GM21737 (cell line): ENCODE data around the gene BPIFB6.

Source experiments
- ATAC-seq: cut with Tn5 transposase; IDR thresholded peaks from one replicate; pipeline ENCODE4 v1.9.1; 2021; ENCODE audit warnings: mild to moderate bottlenecking, moderate library complexity; ENCODE audit not compliant: unreplicated experiment

BPIFB6 gene

GRCh38 chr20:33059741-33060390 is 28.4 kb downstream of the BPIFB6 start:
- no peak for ATAC-seq

DNA sequence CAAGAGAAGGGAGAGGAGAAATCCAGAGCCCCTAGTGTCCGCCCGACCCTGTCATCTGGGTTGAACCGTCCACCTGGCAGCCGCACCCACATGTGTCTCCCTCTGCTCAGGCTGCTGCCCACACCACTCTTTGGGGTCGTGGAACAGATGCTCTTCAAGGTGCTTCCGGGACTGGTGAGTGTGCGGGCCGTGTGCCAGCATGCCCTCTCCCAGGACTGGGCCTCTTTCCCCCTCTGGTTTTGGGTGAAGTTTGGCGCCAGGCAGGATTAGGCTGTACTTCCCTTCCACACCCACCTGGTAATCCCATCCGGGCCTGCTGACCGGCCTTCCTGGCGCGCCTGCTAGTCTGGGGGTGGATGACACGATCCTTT is 30.2 kb downstream of the BPIFB6 start:
- ATAC-seq = no peak

- ATAC-seq = no peak
These were observed 30.8 kb downstream of the BPIFB6 start for GRCh38 chr20:33062105-33062824.

DNA sequence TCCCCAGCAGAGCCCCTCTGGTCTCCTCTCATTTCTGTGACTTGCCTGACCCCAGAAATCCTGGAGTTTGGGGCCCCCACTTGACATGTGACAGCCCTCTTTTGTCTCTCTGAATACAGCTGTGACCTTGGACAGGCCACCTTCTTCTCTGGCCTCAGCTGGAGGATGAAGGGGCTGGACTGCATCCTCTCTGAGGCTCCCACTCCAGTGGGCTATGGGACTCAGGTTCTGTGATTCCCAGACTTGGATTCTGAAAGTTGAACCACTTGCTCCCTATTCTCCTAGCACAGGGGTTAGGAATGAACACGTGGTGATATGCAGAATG is 31.3 kb downstream of the BPIFB6 start:
- no peak for ATAC-seq

DNA sequence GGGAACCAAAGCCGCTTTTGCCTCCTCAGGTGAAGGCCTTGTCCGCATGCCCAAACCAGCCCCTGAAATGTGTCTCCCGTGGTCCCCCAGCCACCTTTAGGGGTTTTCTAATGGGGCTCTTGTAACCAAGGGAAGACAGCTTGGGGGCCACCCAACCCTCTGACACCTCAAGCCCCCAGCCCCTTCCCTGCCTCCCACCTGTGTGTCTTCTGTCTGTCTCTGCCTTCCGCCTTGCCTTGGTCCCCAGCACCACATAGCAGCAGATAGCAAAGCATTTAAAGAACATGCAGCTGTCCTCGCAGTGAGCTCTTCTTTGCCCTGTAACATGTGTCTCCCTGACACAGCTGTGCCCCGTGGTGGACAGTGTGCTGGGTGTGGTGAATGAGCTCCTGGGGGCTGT is 31.8 kb downstream of the BPIFB6 start:
- ATAC-seq = no peak

DNA sequence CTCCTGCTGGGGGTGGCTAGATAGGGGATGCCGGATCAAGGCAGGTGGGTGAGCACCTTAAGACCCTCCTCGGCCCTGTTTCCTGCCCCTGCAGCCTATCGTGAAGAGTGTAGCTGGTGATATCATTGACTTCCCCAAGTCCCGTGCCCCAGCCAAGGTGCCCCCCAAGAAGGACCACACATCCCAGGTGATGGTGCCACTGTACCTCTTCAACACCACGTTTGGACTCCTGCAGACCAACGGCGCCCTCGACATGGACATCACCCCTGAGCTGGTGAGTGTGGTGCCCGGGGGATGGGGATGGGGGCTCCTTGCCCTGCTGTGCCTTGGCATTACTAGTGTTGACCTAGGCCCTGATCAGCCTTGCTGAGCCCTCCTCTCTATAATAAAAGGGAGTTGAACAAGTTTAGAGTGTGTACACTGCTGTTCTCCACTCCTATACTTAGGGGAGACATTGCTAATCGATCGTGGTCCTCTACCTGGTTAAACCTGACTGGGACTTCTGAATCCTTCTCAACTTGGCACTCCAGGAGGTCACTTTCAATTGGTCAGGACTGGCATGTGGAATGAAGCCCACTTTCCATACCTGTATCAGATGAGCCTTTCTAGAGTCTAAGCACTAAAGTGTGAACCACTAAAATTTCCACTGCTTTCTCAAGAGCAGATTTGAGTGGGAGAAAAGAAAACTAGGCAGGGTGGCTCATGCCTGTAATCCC is 33.3 kb downstream of the BPIFB6 start:
- ATAC-seq = no peak

DNA sequence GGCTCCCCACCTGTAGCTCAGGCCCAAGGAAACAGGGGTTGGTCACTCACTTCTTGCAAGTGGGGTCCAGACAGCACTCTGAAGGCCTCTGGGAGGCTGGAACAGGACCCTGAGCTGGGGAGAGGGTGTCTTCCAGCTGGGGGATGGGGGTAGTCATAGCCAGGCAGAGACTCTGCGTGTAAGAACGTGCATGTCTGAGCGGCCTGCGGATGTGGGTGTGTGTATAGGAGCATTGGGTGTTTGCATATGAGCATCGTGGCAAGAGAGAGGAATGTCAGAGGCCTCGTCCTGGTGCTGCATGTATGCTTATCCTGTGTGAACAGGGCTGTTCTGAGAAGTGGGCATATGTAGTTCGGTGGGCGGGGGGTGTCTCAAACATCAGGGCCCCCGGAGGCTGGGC is 34.3 kb downstream of the BPIFB6 start:
- no peak for ATAC-seq

DNA sequence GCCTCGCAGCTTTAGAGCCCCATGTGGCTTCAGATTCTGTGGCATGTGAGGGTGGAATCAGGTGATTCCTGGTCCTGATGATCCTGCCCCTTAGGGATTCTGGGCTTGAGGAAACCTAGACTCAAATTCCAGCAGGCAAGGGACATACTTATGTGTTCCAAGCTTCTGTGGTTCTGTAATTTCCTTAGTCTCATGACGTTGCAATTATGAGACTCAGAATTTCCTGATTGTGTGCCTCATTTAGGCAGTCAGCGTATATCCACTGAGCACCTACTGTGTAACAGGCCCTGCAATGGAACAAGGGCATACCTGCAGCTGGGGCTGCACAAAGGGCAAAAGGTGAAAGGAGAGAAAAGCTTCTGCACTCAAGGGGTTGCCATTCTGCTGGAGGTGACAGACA is 36.4 kb downstream of the BPIFB6 start:
- ATAC-seq = no peak

GRCh38 chr20:33068251-33068939 is 36.9 kb downstream of the BPIFB6 start:
- no peak for ATAC-seq

DNA sequence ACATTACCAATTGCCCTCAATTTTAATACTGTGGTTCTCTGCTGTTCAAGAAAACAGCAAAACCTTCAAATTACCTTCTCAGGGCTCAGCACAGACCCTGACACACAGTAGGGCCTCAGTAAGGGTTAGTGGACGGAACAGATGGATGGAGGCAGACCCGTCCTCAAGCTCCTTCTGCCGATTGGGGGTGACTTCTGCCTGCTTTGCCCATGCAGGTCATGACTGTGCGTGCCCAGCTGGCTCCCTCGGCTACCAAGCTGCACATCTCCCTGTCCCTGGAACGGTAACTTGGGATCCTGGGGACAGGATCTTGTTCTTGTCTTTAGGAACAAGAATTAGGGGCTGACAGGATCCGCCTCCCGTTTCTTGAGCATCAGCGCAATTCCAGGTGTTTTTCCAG is 38.2 kb downstream of the BPIFB6 start:
- ATAC-seq = no peak

GRCh38 chr20:33070111-33071053 is 38.9 kb downstream of the BPIFB6 start:
- ATAC-seq = no peak

DNA sequence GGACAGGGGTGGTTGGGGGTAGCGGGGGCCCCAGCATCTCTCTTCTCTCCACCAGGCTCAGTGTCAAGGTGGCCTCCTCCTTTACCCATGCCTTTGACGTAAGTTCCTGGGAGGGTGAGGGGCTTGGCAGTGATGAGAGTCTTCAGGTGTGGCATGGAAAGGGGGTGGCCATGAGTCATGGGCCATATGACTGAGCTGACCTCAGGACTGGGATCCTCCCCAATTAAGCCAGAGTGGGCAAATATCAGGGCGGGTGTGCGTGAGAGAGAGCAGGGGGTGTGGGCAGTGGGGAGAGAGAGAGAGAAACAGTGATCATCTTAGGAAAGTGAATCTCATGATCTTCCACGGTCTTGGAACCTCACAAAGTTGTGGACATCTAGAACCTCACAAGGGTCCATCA is 39.8 kb downstream of the BPIFB6 start:
- ATAC-seq = no peak

DNA sequence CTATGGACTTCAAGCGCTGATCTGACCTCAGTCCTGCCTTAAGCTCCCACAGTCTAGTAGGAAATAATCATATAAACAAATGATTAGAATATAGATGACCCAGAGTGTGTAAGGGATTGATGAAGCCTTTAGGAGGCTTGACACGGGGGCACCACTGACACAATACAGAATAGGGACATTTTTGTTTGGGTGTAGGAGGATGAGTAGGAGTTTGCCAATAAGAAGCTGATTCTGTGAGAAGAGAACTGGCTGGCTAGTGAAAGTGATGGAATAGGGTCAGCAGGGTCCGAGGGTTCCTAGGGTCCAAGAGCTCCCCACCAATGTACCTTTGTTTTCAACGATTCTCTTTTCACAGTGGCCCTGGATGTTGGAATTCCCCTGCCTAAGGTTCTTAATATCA is 40.9 kb downstream of the BPIFB6 start:
- no peak for ATAC-seq

DNA sequence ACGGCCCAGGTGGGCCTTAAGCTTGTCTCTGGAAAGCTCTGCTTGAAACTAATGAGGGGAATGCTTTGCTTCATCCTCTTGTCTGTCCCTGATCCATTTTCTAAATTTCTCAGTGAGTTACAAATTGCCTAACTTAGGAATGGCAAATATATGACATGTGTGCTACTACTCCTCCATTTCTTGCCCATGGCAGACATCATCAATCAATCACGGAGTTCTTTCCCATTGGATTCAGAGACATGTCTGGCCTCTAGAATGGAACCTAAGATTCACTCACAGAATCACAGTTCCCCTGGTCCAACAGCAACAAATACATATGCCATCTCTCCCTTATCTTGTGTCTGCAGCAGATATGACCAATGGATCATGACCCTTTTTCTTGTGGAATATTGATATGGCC is 41.4 kb downstream of the BPIFB6 start:
- no peak for ATAC-seq

DNA sequence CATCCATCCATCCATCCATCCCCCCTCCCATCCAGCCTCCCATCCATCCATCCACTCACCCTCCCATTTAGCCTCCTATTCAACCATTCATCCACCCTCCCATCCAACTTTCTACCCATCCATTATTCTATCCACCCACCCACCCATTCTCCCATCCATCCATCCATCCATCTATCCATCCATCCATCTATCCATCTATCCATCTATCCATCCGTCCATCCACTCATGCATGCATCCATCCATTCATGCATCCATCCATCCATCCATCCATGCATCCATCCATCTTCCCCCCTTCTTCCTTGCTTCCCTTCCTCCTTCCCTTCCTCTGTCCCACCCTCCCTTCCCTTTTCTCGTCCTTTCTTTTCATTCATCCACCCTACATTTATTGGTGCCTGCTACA is 43.2 kb downstream of the BPIFB6 start:
- no peak for ATAC-seq

DNA sequence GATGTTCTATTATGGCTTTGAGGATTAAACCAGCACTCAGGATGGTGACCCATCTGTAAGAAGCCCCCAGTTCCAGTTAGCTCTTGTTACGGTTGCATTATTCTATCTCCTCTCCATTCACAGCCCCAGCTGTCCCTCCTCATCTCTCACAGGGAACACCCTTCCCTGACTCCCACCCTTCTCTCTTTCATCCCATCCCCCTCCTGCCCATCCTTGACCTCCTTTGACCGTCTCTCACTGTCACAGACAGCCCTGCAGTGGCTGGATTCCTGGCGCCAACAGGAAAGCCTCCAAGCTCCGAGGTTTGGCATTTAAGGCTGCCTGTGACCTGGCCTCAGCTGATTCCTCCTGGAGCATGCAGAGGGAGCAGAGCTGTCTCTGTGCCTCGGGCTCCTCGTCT is 43.8 kb downstream of the BPIFB6 start:
- ATAC-seq = no peak

GRCh38 chr20:33076662-33077372 is 45.4 kb downstream of the BPIFB6 start:
- ATAC-seq = no peak

GRCh38 chr20:33079259-33079658 is 47.8 kb downstream of the BPIFB6 start, which contains the start of gene BPIFB4:
Gene BPIFB4, plus strand, starts transcription at chr20:33079643. Its CDS starts 1,884 bp downstream, at chr20:33081527.
- ATAC-seq = no peak

GRCh38 chr20:33081411-33082154 is 50.1 kb downstream of the BPIFB6 start:
- ATAC-seq = no peak
